Superior temporal gyrus (tissue), 1 donor: ENCODE results near the gene PLCB3.
A peak's percentile ranks its signal among the peaks of the same experiment; 100 is the strongest.
"Not testable (repeated sequence)": the region's sequence is repeated elsewhere in the genome, so short reads cannot be mapped to it uniquely, and the experiment has no call there.

Experiments
- DNase-seq: peaks from one replicate; pipeline ENCODE4 v3.0.0-alpha.2; 2016; ENCODE audit errors: extremely low spot score

The PLCB3 gene

GRCh38 chr11:64303109-64304031, 52.0 kb downstream of the PLCB3 start:
- no peak for DNase-seq

GRCh38 chr11:64304032-64304315, 52.6 kb downstream of the PLCB3 start:
- DNase-seq, result no peak

GRCh38 chr11:64304316-64305072, 53.2 kb downstream of the PLCB3 start:
- peak; percentile 93 for DNase-seq

- peak; percentile 97 for DNase-seq
Measured at GRCh38 chr11:64305075-64305690, 53.9 kb downstream of the PLCB3 start, which contains the start of gene ESRRA. Gene ESRRA, plus strand, starts transcription at chr11:64305524. Its CDS starts 1,656 bp downstream, at chr11:64307180.

GRCh38 chr11:64305691-64306562, 54.6 kb downstream of the PLCB3 start:
- DNase-seq, result peak; percentile 42

- no peak for DNase-seq
Measured at GRCh38 chr11:64306563-64306875, 55.2 kb downstream of the PLCB3 start.

GRCh38 chr11:64306876-64307622, 55.7 kb downstream of the PLCB3 start:
- DNase-seq, result no peak

GRCh38 chr11:64307795-64308194, 56.5 kb downstream of the PLCB3 start:
- not testable (repeated sequence) for DNase-seq

GRCh38 chr11:64312947-64313346, 61.6 kb downstream of the PLCB3 start:
- no peak for DNase-seq

GRCh38 chr11:64313491-64314145, 62.3 kb downstream of the PLCB3 start:
- DNase-seq, result no peak

GRCh38 chr11:64314146-64314804, 62.9 kb downstream of the PLCB3 start:
- no peak for DNase-seq

GRCh38 chr11:64314805-64315561, 63.7 kb downstream of the PLCB3 start:
- DNase-seq, result no peak

- not testable (repeated sequence) for DNase-seq
Measured at GRCh38 chr11:64315667-64316526, 64.6 kb downstream of the PLCB3 start.

GRCh38 chr11:64316672-64317324, 65.5 kb downstream of the PLCB3 start:
- no peak for DNase-seq

GRCh38 chr11:64317325-64317960, 66.1 kb downstream of the PLCB3 start, which contains the start of gene TRMT112:
Gene TRMT112, minus strand, starts transcription at chr11:64317559. Its CDS starts 33 bp downstream, at chr11:64317526.
- peak; percentile 99 for DNase-seq

GRCh38 chr11:64317961-64318765, 66.8 kb downstream of the PLCB3 start, which contains the start of gene PRDX5:
Gene PRDX5, plus strand, starts transcription at chr11:64318121. Its CDS starts 95 bp downstream, at chr11:64318216.
- DNase-seq, result peak; percentile 98
